H1 (cell line): ENCODE data around the gene CHCHD6. TPM values are rescaled to one million over a fixed set of nuclear protein-coding genes. Genes with fewer than 3 reads are reported as not detected.

Experiments
- CHD1 ChIP-seq: IDR thresholded peaks from 2 replicates; pipeline ENCODE4 v1.6.1; 2012; ENCODE audit warnings: low read depth, low read length, improper control_type of control experiment
- JUND ChIP-seq: IDR thresholded peaks from 2 replicates; pipeline ENCODE4 v1.6.1; 2011; ENCODE audit warnings: mild to moderate bottlenecking, improper control_type of control experiment, low read length
- PHF8 ChIP-seq: fragments of 200-600 bp; sonication (generic); conservative IDR thresholded peaks from 2 replicates; pipeline ENCODE4 v1.7.1; 2012; ENCODE audit warnings: low read depth, mild to moderate bottlenecking, inconsistent platforms, low read length, moderate library complexity
- POU5F1 ChIP-seq: IDR thresholded peaks from 2 replicates; pipeline ENCODE4 v1.6.1; 2011; ENCODE audit warnings: low read depth, mild to moderate bottlenecking, low read length, moderate library complexity
- RFX5 ChIP-seq: IDR thresholded peaks from 2 replicates; pipeline ENCODE4 v1.6.1; 2011; ENCODE audit warnings: low read depth, low read length, improper control_type of control experiment, borderline replicate concordance
- RNF2 ChIP-seq: fragments of 200-900, 300-1000 bp; sonication (generic); IDR thresholded peaks from 2 replicates; pipeline ENCODE4 v1.7.1; 2016; ENCODE audit warnings: borderline replicate concordance, low read depth, mild to moderate bottlenecking, antibody characterized with exemption, low read length; ENCODE audit not compliant: poor library complexity, severe bottlenecking; ENCODE audit errors: missing control alignments
- SIX5 ChIP-seq: IDR thresholded peaks from 2 replicates; pipeline ENCODE4 v1.6.1; 2011; ENCODE audit warnings: mild to moderate bottlenecking, low read depth, low read length
- TAF1 ChIP-seq: IDR thresholded peaks from 2 replicates; pipeline ENCODE4 v1.6.1; 2011; ENCODE audit warnings: mild to moderate bottlenecking, low read depth, low read length
- TCF12 ChIP-seq: IDR thresholded peaks from 2 replicates; pipeline ENCODE4 v1.6.1; 2011; ENCODE audit warnings: low read depth, mild to moderate bottlenecking, low read length
- polyA plus RNA-seq, 7 experiments: library from polyadenylated mRNA; depleted of rRNA in 3 of 7; stranded (reverse) in 5 of 7; unstranded in 2 of 7; fragments of >200 nt in 5 of 7; fragments of 200-250 nt in 2 of 7; gene quantifications; 1 replicate in 5 of 7; 2 replicates in 1 of 7; 4 replicates in 1 of 7; pipeline versions ENCODE4 v1.2.1 to v1.2.3, GENCODE V29; 2011 to 2013; ENCODE audit warnings: missing spikeins in 2 of 7, mixed read lengths in 2 of 7
- total RNA-seq: library from RNA; stranded (reverse); fragmentation: NEBNext Ultra II Directional; extraction: Animal tissue kit (Norgen Biotek cat#: 25700); gene quantifications from 2 replicates; pipeline ENCODE4 v1.2.1, GENCODE V29; 2021
- TF ChIP-seq, protein P1 (sequence below): IDR thresholded peaks from 2 replicates; pipeline ENCODE4 v1.6.1; 2011; ENCODE audit warnings: low read length, improper control_type of control experiment
- TF ChIP-seq, protein P2 (sequence below), 3 experiments: IDR thresholded peaks; 1 replicate in 2 of 3; 2 replicates in 1 of 3; pipeline versions ENCODE4 v1.5.1 to v1.6.1; 2011; ENCODE audit warnings: low read length in 3 of 3, mild to moderate bottlenecking in 3 of 3, inconsistent platforms in 2 of 3, low read depth in 1 of 3, moderate library complexity in 1 of 3; ENCODE audit not compliant: insufficient read depth in 1 of 3; ENCODE audit errors: control extremely low read depth in 1 of 3

The CHCHD6 gene
- total and polyA plus RNA-seq, 2 of the 8 experiments (the other 6 are each of a cell fraction or from before 2014, with no cell fraction given) = 32.4 to 37.6 TPM

DNA sequence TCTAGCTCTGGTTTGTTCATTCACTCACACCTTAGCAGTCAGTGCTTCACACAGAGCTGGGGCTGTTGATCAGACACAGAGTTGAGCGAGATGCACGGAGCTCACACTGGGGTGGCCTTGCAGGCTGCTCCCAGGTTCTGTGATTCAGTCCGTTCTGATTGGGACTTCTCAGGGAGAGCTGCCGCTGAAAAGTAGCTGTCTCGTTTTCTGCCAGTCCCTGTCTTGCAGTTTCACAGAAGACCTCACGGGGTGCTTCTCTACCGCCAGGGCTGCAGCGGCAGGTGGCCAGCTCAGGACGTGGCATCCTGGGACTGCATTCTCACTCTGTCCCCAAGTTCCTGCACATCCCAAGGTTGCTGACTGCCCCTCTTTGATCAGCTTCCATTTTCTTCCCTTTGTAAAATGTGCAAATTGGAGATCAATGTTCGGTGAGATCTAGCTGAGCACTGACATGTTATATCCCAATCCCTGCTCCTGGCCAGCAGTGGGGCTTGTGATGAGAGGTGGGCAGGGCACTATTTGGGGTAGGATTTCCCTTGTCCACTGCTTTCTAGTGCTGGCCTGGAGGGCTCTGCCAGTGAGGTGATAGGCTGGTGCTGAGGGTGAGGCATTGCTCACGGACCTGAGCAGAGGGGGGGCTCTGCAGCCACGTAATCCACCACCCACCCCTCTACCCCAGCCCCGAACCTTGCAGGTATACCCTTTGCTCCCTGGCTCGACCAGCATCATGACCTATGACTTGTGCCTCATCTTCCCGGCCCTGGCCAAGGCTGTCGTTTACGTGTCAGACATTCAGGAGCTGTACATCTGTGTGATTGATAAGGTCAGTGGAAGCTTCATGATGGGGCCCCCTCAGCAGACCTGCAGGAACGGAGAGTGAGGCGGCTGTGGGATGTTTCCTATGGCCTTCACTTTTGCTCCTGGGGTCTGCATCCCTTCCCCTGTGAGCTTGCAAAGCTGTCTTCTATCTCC, 43.8 kb upstream of the CHCHD6 start (continued):
- TF ChIP-seq RNF2 = no peak
- TF ChIP-seq PHF8 = no peak
- no peak for TF ChIP-seq TCF12
- TF ChIP-seq, protein P1, sequence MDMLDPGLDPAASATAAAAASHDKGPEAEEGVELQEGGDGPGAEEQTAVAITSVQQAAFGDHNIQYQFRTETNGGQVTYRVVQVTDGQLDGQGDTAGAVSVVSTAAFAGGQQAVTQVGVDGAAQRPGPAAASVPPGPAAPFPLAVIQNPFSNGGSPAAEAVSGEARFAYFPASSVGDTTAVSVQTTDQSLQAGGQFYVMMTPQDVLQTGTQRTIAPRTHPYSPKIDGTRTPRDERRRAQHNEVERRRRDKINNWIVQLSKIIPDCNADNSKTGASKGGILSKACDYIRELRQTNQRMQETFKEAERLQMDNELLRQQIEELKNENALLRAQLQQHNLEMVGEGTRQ = no peak
- TF ChIP-seq POU5F1 = no peak
- TF ChIP-seq JUND = no peak
- no peak for TF ChIP-seq TAF1
- TF ChIP-seq SIX5 = no peak
- no peak for TF ChIP-seq RFX5
- TF ChIP-seq CHD1 = no peak
- TF ChIP-seq, protein P2, sequence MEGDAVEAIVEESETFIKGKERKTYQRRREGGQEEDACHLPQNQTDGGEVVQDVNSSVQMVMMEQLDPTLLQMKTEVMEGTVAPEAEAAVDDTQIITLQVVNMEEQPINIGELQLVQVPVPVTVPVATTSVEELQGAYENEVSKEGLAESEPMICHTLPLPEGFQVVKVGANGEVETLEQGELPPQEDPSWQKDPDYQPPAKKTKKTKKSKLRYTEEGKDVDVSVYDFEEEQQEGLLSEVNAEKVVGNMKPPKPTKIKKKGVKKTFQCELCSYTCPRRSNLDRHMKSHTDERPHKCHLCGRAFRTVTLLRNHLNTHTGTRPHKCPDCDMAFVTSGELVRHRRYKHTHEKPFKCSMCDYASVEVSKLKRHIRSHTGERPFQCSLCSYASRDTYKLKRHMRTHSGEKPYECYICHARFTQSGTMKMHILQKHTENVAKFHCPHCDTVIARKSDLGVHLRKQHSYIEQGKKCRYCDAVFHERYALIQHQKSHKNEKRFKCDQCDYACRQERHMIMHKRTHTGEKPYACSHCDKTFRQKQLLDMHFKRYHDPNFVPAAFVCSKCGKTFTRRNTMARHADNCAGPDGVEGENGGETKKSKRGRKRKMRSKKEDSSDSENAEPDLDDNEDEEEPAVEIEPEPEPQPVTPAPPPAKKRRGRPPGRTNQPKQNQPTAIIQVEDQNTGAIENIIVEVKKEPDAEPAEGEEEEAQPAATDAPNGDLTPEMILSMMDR (IDR thresholded peaks at IDR 0.05; ENCODE audit: control extremely low read depth in 1 of 3, insufficient read depth in 1 of 3, low read depth in 1 of 3, low read length in 3 of 3) = peak; percentile 45 to 58 (median 53)
